HepG2 (cell line): ENCODE measurements around the gene STRN4. TPM values are rescaled to one million over a fixed set of nuclear protein-coding genes. Genes with fewer than 3 reads are reported as not detected.

Experiments
- ARID4A ChIP-seq: sonication (generic); formaldehyde crosslinking; IDR thresholded peaks from 2 replicates; pipeline ENCODE4 v1.5.0; 2020; ENCODE audit warnings: mild to moderate bottlenecking, missing genetic modification reagents, borderline replicate concordance
- DPF2 ChIP-seq: sonication (generic); formaldehyde crosslinking; IDR thresholded peaks from 2 replicates; pipeline ENCODE4 v1.4.0; 2020; ENCODE audit warnings: mild to moderate bottlenecking, low read depth, missing genetic modification reagents, borderline replicate concordance
- HDAC1 ChIP-seq: sonication (generic); formaldehyde crosslinking; IDR thresholded peaks from 2 replicates; pipeline ENCODE4 v1.5.1; 2020; ENCODE audit warnings: mild to moderate bottlenecking, missing genetic modification reagents
- KDM5A ChIP-seq: fragments of 200-600 bp; sonication (generic); IDR thresholded peaks from 2 replicates; pipeline ENCODE4 v1.7.0; 2018; ENCODE audit warnings: antibody characterized with exemption, mild to moderate bottlenecking, low read length, borderline replicate concordance
- ZNF264 ChIP-seq: sonication (generic); formaldehyde crosslinking; IDR thresholded peaks from 2 replicates; pipeline ENCODE4 v1.4.0; 2020; ENCODE audit warnings: missing genetic modification reagents
- ZNF614 ChIP-seq: IDR thresholded peaks from 2 replicates; pipeline ENCODE4 v1.6.1; 2018; ENCODE audit warnings: missing biosample characterization, missing genetic modification reagents, inconsistent platforms, borderline replicate concordance
- ZNF619 ChIP-seq: sonication (generic); formaldehyde crosslinking; IDR thresholded peaks from 2 replicates; pipeline ENCODE4 v1.4.0; 2020; ENCODE audit warnings: mild to moderate bottlenecking, missing genetic modification reagents
- ZNF629 ChIP-seq: sonication (generic); formaldehyde crosslinking; conservative IDR thresholded peaks from 2 replicates; pipeline ENCODE4 v1.5.0; 2020; ENCODE audit warnings: missing genetic modification reagents
- ZNF740 ChIP-seq: sonication (generic); formaldehyde crosslinking; IDR thresholded peaks from 2 replicates; pipeline ENCODE4 v1.4.0; 2020; ENCODE audit warnings: missing genetic modification reagents
- polyA plus RNA-seq, 8 experiments: library from polyadenylated mRNA; depleted of rRNA in 3 of 8; stranded (reverse) in 7 of 8; unstranded in 1 of 8; fragments of >200 nt; fragmentation: Illumina TruSeq in 4 of 8; extraction: Trizol in 4 of 8; gene quantifications; 2 replicates each; pipeline versions ENCODE4 v1.2.1 to v1.2.3, GENCODE V29; 2011 to 2016; ENCODE audit warnings: low read depth in 4 of 8, missing spikeins in 1 of 8, mixed read lengths in 1 of 8; ENCODE audit not compliant: insufficient read depth in 1 of 8
- total RNA-seq, 5 experiments: library from RNA; depleted of rRNA; stranded (reverse); fragments of >200 nt; fragmentation: Illumina TruSeq; extraction: Trizol; gene quantifications; 2 replicates each; pipeline ENCODE4 v1.2.3, GENCODE V29; 2016; ENCODE audit warnings: low read depth in 1 of 5
- TF ChIP-seq, protein P1 (sequence below): sonication (generic); formaldehyde crosslinking; IDR thresholded peaks from 2 replicates; pipeline ENCODE4 v1.5.1; 2020; ENCODE audit warnings: missing genetic modification reagents, mild to moderate bottlenecking, borderline replicate concordance

The STRN4 gene
- total and polyA plus RNA-seq, 2 of the 13 experiments (the other 11 are each of a cell fraction or from before 2014, with no cell fraction given) = 43.1 to 57.3 TPM

- TF ChIP-seq ARID4A (no peak), ZNF740 (CRISPR knock-in tag) (no peak), ZNF619 (CRISPR knock-in tag) (no peak), ZNF629 (CRISPR knock-in tag) (no peak), ZNF264 (no peak), ZNF614 (CRISPR knock-in tag) (no peak), HDAC1 (CRISPR knock-in tag) (no peak), DPF2 (no peak), KDM5A (no peak)
- TF ChIP-seq, protein P1, sequence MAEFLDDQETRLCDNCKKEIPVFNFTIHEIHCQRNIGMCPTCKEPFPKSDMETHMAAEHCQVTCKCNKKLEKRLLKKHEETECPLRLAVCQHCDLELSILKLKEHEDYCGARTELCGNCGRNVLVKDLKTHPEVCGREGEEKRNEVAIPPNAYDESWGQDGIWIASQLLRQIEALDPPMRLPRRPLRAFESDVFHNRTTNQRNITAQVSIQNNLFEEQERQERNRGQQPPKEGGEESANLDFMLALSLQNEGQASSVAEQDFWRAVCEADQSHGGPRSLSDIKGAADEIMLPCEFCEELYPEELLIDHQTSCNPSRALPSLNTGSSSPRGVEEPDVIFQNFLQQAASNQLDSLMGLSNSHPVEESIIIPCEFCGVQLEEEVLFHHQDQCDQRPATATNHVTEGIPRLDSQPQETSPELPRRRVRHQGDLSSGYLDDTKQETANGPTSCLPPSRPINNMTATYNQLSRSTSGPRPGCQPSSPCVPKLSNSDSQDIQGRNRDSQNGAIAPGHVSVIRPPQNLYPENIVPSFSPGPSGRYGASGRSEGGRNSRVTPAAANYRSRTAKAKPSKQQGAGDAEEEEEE (CRISPR knock-in tag) = no peak
Observed at GRCh38 chr19:46689358-46689757, 56.9 kb downstream of the STRN4 start (continued).
